PC-3 (cell line): ENCODE measurements around the gene FLYWCH2.

Experiments used
- CTCF ChIP-seq: fragments of 300-600 bp; sonication (generic); conservative IDR thresholded peaks from 2 replicates; pipeline ENCODE4 v1.5.1; 2017; ENCODE audit warnings: antibody characterized with exemption, low read depth, mild to moderate bottlenecking, low read length
- EZH2 ChIP-seq: fragments of 300-600 bp; sonication (generic); IDR thresholded peaks from one replicate; pipeline ENCODE4 v1.6.1; 2017; ENCODE audit warnings: antibody characterized with exemption, mild to moderate bottlenecking, low read length; ENCODE audit not compliant: unreplicated experiment
- EZH2phosphoT487 ChIP-seq: fragments of 300-600 bp; sonication (generic); IDR thresholded peaks from 2 replicates; pipeline ENCODE4 v1.6.1; 2018; ENCODE audit warnings: mild to moderate bottlenecking, antibody characterized with exemption, low read length, borderline replicate concordance

- TF ChIP-seq CTCF = no peak
- TF ChIP-seq EZH2 = no peak
- no peak for TF ChIP-seq EZH2phosphoT487
Observed at GRCh38 chr16:2853531-2854073, 29.4 kb upstream of the FLYWCH2 start.
